ENCODE measurements around the gene BMPR1A. TPM values are rescaled to one million over a fixed set of nuclear protein-coding genes. Genes with fewer than 3 reads are reported as not detected.

BMPR1A gene
- total RNA-seq, 2 donors from 2014 or later = 9.9 to 12.2 TPM

GRCh38 chr10:86942441-86943315 lies 186.3 kb downstream of the BMPR1A start:
- peaks cover 12% of the 10 kb centered on the region for H3K4me1 ChIP-seq
- no peaks in the 10 kb centered on the region for H3K9me3 ChIP-seq
- ATAC-seq (no peak), DNase-seq (no peak)
- no peaks in the 10 kb centered on the region for H3K27me3 ChIP-seq
- no peaks in the 10 kb centered on the region for H3K36me3 ChIP-seq (replicated peaks in 1 of 2; ENCODE audit: insufficient read depth in 1 of 2, low read depth in 2 of 2)
- H3K27ac ChIP-seq = no peak overlapping the region
- TF ChIP-seq POLR2A (IDR thresholded peaks at IDR 0.05) = no peak
- TF ChIP-seq, protein P1, sequence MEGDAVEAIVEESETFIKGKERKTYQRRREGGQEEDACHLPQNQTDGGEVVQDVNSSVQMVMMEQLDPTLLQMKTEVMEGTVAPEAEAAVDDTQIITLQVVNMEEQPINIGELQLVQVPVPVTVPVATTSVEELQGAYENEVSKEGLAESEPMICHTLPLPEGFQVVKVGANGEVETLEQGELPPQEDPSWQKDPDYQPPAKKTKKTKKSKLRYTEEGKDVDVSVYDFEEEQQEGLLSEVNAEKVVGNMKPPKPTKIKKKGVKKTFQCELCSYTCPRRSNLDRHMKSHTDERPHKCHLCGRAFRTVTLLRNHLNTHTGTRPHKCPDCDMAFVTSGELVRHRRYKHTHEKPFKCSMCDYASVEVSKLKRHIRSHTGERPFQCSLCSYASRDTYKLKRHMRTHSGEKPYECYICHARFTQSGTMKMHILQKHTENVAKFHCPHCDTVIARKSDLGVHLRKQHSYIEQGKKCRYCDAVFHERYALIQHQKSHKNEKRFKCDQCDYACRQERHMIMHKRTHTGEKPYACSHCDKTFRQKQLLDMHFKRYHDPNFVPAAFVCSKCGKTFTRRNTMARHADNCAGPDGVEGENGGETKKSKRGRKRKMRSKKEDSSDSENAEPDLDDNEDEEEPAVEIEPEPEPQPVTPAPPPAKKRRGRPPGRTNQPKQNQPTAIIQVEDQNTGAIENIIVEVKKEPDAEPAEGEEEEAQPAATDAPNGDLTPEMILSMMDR (IDR thresholded peaks at IDR 0.05) = no peak
- no peak overlapping the region for H3K4me3 ChIP-seq
- 54 to 73% methylated on average over 39 to 82 of the region's 94 CpGs for WGBS, 2 donors
- intact Hi-C loops (cut with DNase I) = no loop called here

DNA sequence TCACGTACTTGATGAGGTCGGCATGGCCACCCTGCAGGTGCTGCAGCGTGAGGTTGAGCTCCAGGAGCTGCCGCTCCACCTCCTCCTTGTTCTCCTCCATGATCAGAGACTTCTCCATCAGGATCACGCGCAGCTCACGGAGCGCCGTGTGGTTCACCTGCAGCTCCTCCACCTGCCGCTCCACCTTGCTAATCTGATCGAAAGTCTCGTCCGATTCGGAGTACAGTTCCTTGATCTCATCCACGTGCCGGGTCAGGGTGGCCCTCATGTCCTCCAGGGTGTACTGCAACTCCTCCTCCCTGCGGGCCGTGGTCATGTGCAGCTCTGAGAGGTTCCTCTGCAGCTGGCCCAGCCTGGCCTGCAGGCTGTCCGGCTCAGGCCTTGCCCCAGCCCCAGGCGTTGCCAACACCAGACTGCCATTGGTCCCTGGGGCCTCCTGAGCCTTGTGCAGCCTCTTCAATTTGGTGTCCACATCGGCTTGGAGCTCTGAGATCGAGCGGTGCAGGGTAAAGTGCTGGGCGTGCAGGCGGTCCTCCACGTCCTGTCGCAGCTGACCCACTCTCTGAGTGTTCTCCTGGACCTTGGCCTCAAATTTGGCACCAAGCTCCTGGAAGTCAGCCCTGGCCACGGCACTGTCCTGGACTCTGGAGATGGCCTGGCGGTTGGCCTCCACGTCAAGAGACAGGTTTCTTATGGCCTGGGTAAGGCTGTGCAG lies 187.1 kb downstream of the BMPR1A start:
- Histone ChIP-seq H3K27me3 (no peaks in the 10 kb centered on the region), H3K27ac (no peak overlapping the region), H3K4me1 (peaks cover 12% of the 10 kb centered on the region), H3K4me3 (no peak overlapping the region), H3K9me3 (no peaks in the 10 kb centered on the region), H3K36me3 (replicated peaks in 1 of 2; ENCODE audit: insufficient read depth in 1 of 2, low read depth in 2 of 2) (no peaks in the 10 kb centered on the region)
- intact Hi-C loops (cut with DNase I) = no loop called here
- TF ChIP-seq, protein P1 (IDR thresholded peaks at IDR 0.05) = no peak
- TF ChIP-seq POLR2A (IDR thresholded peaks at IDR 0.05) = no peak
- DNase-seq (no peak), ATAC-seq (no peak)
- WGBS, 2 donors = 91 to 93% methylated on average over 29 to 30 of the region's 30 CpGs

DNA sequence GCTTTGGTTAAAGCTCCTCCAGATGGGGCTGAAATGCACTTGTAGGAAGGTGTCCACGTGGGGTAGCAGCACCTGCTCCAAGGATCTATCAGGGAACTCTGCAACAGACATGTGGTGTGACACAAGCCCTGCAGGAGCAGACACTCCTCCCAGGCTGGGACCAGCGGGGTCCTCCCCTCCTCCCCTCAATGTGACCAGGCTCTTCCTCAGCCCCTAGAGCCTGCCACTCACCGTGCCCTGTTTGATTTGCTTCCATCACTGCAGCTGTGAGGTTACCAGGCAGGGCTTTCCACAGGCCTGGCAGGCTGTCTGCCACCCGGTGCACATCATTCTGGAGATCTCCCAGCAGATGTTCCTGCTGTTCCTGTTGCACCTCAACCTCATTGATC lies 187.6 kb downstream of the BMPR1A start:
- Histone ChIP-seq H3K27ac (no peak overlapping the region), H3K27me3 (no peaks in the 10 kb centered on the region), H3K4me3 (no peak overlapping the region), H3K36me3 (replicated peaks in 1 of 2; ENCODE audit: insufficient read depth in 1 of 2, low read depth in 2 of 2) (no peaks in the 10 kb centered on the region), H3K4me1 (peaks cover 12% of the 10 kb centered on the region), H3K9me3 (no peaks in the 10 kb centered on the region)
- DNase-seq = peak in 1 of 4 donors; percentile 6
- WGBS, 2 donors = 83 to 93% methylated on average over 4 of the region's 4 CpGs
- TF ChIP-seq POLR2A (IDR thresholded peaks at IDR 0.05) = no peak
- TF ChIP-seq, protein P1 (IDR thresholded peaks at IDR 0.05) = no peak
- no peak for ATAC-seq
- intact Hi-C loops (cut with DNase I) = no loop called here

DNA sequence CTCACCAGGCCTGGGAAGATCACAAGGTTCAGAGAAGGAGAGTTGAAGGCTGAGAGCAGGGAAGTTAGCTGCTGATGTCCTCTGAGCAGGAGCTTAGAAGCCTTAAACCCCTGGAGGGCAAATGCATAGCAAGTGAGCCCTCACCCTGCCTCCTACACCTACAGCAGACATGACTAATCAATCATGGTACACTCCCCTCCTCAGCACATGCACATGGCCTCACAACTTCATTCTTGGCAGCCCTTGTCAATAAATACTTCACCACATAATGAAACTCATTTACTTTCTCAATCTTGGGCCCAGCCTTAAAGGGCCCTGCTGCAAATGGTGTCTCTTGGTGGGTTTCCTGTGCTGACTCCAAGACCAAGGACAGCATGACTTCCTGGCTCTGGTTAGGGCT lies 188.1 kb downstream of the BMPR1A start:
- intact Hi-C loops (cut with DNase I) = no loop called here
- H3K27me3 ChIP-seq = no peaks in the 10 kb centered on the region
- H3K4me3 ChIP-seq = no peak overlapping the region
- no peak for DNase-seq
- H3K9me3 ChIP-seq = no peaks in the 10 kb centered on the region
- H3K4me1 ChIP-seq = peaks cover 12% of the 10 kb centered on the region
- H3K36me3 ChIP-seq (replicated peaks in 1 of 2; ENCODE audit: insufficient read depth in 1 of 2, low read depth in 2 of 2) = no peaks in the 10 kb centered on the region
- no peak overlapping the region for H3K27ac ChIP-seq
- no peak for ATAC-seq
- no peak for TF ChIP-seq POLR2A (IDR thresholded peaks at IDR 0.05)
- TF ChIP-seq, protein P1 (IDR thresholded peaks at IDR 0.05) = no peak

Data from body of pancreas (tissue), 4 donors.